Skeletal muscle tissue (tissue), 4 donors: ENCODE results near the gene TASOR. TPM values are rescaled to one million over a fixed set of nuclear protein-coding genes. Genes with fewer than 3 reads are reported as not detected.
A peak's percentile ranks its signal among the peaks of the same experiment; 100 is the strongest.

Experiments used
- H3K27ac ChIP-seq: one replicate; pipeline ENCODE4 v1.7.0; 2013; ENCODE audit warnings: mild to moderate bottlenecking, low read depth, low read length, inconsistent platforms
- H3K27me3 ChIP-seq, 3 donors: one replicate each; pipeline ENCODE4 v1.7.0; 2013; ENCODE audit warnings: low read length in 3 of 3; ENCODE audit not compliant: control insufficient read depth in 3 of 3, insufficient read depth in 3 of 3
- H3K36me3 ChIP-seq, 3 donors: one replicate each; pipeline ENCODE4 v1.7.0; 2013; ENCODE audit warnings: low read length in 3 of 3; ENCODE audit not compliant: control insufficient read depth in 3 of 3, insufficient read depth in 3 of 3
- H3K4me1 ChIP-seq, 3 donors: one replicate each; pipeline ENCODE4 v1.7.0; 2013; ENCODE audit warnings: low read length in 3 of 3, mild to moderate bottlenecking in 3 of 3; ENCODE audit not compliant: control insufficient read depth in 3 of 3, insufficient read depth in 3 of 3
- H3K4me3 ChIP-seq, 3 donors: one replicate each; pipeline ENCODE4 v1.7.0; 2013; ENCODE audit warnings: low read length in 3 of 3
- H3K9ac ChIP-seq, 3 donors: one replicate each; pipeline ENCODE4 v1.7.0; 2013; ENCODE audit warnings: low read length in 3 of 3, mild to moderate bottlenecking in 3 of 3, moderate library complexity in 2 of 3, low read depth in 1 of 3
- H3K9me3 ChIP-seq, 3 donors: one replicate each; pipeline ENCODE4 v1.7.0; 2013; ENCODE audit warnings: low read length in 3 of 3; ENCODE audit not compliant: control insufficient read depth in 3 of 3
- total RNA-seq: library from RNA; depleted of rRNA; stranded (reverse); fragments of >200 nt; gene quantifications from one replicate; pipeline ENCODE4 v1.2.3, GENCODE V29; 2014
- donor health status: Osteomylitis.

TASOR gene
- total RNA-seq, 1 donor from 2014 or later = 89.2 TPM

GRCh38 chr3:56688191-56688590 is 5.1 kb upstream of the TASOR start:
- H3K4me3 ChIP-seq = no peak overlapping the region

DNA sequence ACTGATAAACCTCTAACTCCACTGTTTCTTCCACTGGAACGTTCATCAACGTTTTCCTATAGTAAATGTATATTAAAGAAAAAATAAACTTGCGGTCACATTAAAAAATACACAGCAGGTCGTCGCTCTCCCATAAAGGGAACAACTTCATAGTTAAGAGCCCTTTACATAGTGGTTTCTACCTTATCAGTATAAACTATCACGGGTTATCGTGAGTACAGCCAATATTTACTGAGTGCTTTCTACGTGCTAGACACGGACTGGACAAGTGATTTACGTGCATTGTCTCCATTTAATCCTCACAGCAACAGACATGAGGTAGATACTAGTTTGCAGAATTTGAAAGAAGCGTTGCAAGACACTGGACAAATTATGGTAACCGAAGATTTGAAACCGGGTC is 964 bp upstream of the TASOR start:
- Histone ChIP-seq H3K9me3 (no peaks in the 10 kb centered on the region), H3K9ac (no peak overlapping the region), H3K27me3 (no peaks in the 10 kb centered on the region), H3K36me3 (no peaks in the 10 kb centered on the region), H3K4me3 (no peak overlapping the region), H3K27ac (no peak overlapping the region), H3K4me1 (peaks cover 4 to 8% (median 6%) of the 10 kb centered on the region in 3 donors)

More at GRCh38 chr3:56688191-56688590, 5.1 kb upstream of the TASOR start:
- Histone ChIP-seq H3K9ac (no peak overlapping the region), H3K27me3 (no peaks in the 10 kb centered on the region), H3K4me1 (peaks cover 0 to 4% (median 0%) of the 10 kb centered on the region in 3 donors), H3K27ac (no peak overlapping the region), H3K9me3 (no peaks in the 10 kb centered on the region), H3K36me3 (no peaks in the 10 kb centered on the region)

GRCh38 chr3:56682462-56683121 is 473 bp downstream of the TASOR start:
- peak overlapping the region; percentile 84 to 90 (median 87) for H3K4me3 ChIP-seq
- H3K9me3 ChIP-seq = no peaks in the 10 kb centered on the region
- H3K27me3 ChIP-seq = no peaks in the 10 kb centered on the region
- H3K27ac ChIP-seq = peak overlapping the region; percentile 96
- H3K9ac ChIP-seq = peak overlapping the region; percentile 91 to 97 (median 95)
- no peaks in the 10 kb centered on the region for H3K36me3 ChIP-seq
- peaks cover 4 to 8% (median 6%) of the 10 kb centered on the region in 3 donors for H3K4me1 ChIP-seq

GRCh38 chr3:56681984-56682461 is 1.0 kb downstream of the TASOR start:
- H3K9me3 ChIP-seq = no peaks in the 10 kb centered on the region
- H3K27ac ChIP-seq = peak overlapping the region; percentile 96
- no peaks in the 10 kb centered on the region for H3K27me3 ChIP-seq
- peak overlapping the region; percentile 84 to 90 (median 87) for H3K4me3 ChIP-seq
- H3K4me1 ChIP-seq = peaks cover 4 to 8% (median 6%) of the 10 kb centered on the region in 3 donors
- no peaks in the 10 kb centered on the region for H3K36me3 ChIP-seq
- peak overlapping the region; percentile 91 to 97 (median 95) for H3K9ac ChIP-seq

DNA sequence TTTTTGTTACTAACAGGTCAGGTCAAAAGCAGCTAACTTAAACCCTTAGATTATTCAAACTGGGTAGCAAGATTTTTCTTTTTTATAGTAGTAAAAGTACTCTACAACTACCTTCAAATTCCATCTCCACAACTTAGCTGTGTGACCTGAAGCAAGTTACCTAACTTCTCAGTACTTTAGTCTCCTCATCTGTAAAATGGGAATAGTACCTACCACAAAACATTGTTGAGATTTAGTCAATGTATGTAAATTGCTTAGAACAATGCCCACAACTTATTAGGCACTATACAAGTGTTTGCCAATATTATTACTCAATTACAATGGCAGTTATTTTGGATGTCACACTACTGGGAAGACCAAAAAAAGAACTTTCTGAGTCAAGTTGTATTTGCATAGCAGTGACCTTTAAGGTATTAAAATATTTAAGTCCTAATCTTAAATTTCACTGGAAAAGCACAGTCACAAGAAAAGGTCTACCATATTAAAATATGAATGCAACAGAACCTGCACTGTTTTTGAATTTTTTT is 2.9 kb downstream of the TASOR start:
- Histone ChIP-seq H3K27me3 (no peaks in the 10 kb centered on the region), H3K9ac (no peak overlapping the region), H3K27ac (no peak overlapping the region), H3K36me3 (no peaks in the 10 kb centered on the region), H3K4me3 (no peak overlapping the region), H3K4me1 (peaks cover 4 to 8% (median 6%) of the 10 kb centered on the region in 3 donors), H3K9me3 (no peaks in the 10 kb centered on the region)

- Histone ChIP-seq H3K36me3 (no peaks in the 10 kb centered on the region), H3K4me3 (no peak overlapping the region), H3K9ac (no peak overlapping the region), H3K27ac (no peak overlapping the region), H3K27me3 (no peaks in the 10 kb centered on the region), H3K4me1 (peaks cover under 1 to 8% (median 4%) of the 10 kb centered on the region in 3 donors), H3K9me3 (no peaks in the 10 kb centered on the region)
Measured at GRCh38 chr3:56677286-56677685, 5.8 kb downstream of the TASOR start.

- no peaks in the 10 kb centered on the region for H3K27me3 ChIP-seq
- peaks cover 0 to 9% (median 2%) of the 10 kb centered on the region in 3 donors for H3K36me3 ChIP-seq
- no peak overlapping the region for H3K27ac ChIP-seq
- no peak overlapping the region for H3K4me3 ChIP-seq
- no peaks in the 10 kb centered on the region for H3K9me3 ChIP-seq
- no peak overlapping the region for H3K9ac ChIP-seq
- no peaks in the 10 kb centered on the region for H3K4me1 ChIP-seq
Measured at GRCh38 chr3:56673781-56674457, 9.1 kb downstream of the TASOR start.

- peaks cover 9 to 39% (median 22%) of the 10 kb centered on the region in 3 donors for H3K36me3 ChIP-seq
- no peaks in the 10 kb centered on the region for H3K9me3 ChIP-seq
- no peaks in the 10 kb centered on the region for H3K27me3 ChIP-seq
- H3K4me3 ChIP-seq = no peak overlapping the region
- H3K27ac ChIP-seq = no peak overlapping the region
- no peaks in the 10 kb centered on the region for H3K4me1 ChIP-seq
- H3K9ac ChIP-seq = no peak overlapping the region
Measured at GRCh38 chr3:56667973-56668579, 15.0 kb downstream of the TASOR start.

DNA sequence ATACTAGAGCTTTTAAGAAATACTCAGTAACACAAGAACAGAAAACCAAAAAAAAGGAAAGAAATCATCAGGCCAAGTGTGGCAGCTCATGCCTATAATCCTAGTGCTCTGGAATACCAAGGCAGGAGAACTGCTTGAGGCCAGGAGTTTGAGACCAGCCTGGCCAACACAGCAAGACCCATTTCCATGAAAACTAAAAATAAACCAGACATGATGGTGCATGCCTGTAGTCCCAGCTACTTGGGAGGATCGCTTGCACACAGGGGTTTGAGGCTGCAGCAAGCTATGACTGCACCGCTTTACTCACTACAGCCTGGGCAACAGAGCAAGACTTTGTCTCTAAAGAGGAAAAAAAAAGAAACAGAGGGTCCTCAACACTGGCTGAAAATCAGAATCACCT is 18.2 kb downstream of the TASOR start:
- Histone ChIP-seq H3K4me1 (no peaks in the 10 kb centered on the region), H3K27me3 (no peaks in the 10 kb centered on the region), H3K27ac (no peak overlapping the region), H3K4me3 (no peak overlapping the region), H3K36me3 (peaks cover 13 to 40% (median 36%) of the 10 kb centered on the region in 3 donors), H3K9ac (no peak overlapping the region), H3K9me3 (no peaks in the 10 kb centered on the region)
